A673 (cell line): ENCODE results near the gene TRMT10B. TPM values are rescaled to one million over a fixed set of nuclear protein-coding genes. Genes with fewer than 3 reads are reported as not detected.

Source experiments
- BruUV-seq: library from RNA; stranded (reverse); fragments of 400-500 nt; replicated peaks from 2 replicates; lab custom pipeline; 2021; lab: Mats Ljungman, UMichigan
- CTCF ChIA-PET: fragments of 300-600 bp; sonication (Branson Sonifier 250); formaldehyde crosslinking; loops from one replicate; lab custom pipeline; 2022; ENCODE audit warnings: antibody characterized with exemption; lab: Charles Lee
- POLR2A ChIA-PET: fragments of 300-600 bp; sonication (Branson Sonifier 250); formaldehyde crosslinking; loops from one replicate; lab custom pipeline; 2022; ENCODE audit warnings: antibody characterized with exemption; ENCODE audit not compliant: low non-redundant PET; lab: Charles Lee
- DNase-seq: peaks from one replicate; pipeline ENCODE4 v3.0.0-alpha.2; 2015; ENCODE audit warnings: low spot score
- H3K27ac ChIP-seq: fragments of 200-600 bp; sonication (generic); 2 replicates; pipeline ENCODE4 v1.5.1; 2016; ENCODE audit warnings: mixed run types, low read depth, mild to moderate bottlenecking, mixed read lengths, antibody characterized with exemption, low read length; ENCODE audit not compliant: poor library complexity, severe bottlenecking
- H3K27me3 ChIP-seq: fragments of 200-600 bp; sonication (generic); replicated peaks from 2 replicates; pipeline ENCODE4 v1.6.1; 2017; ENCODE audit warnings: mixed run types, low read depth, mild to moderate bottlenecking, mixed read lengths, antibody characterized with exemption, low read length; ENCODE audit not compliant: insufficient read depth, poor library complexity
- H3K36me3 ChIP-seq: fragments of 200-600 bp; sonication (generic); 2 replicates; pipeline ENCODE4 v1.6.1; 2016; ENCODE audit warnings: mixed run types, mild to moderate bottlenecking, mixed read lengths, antibody characterized with exemption, low read length; ENCODE audit not compliant: insufficient read depth, poor library complexity, severe bottlenecking
- H3K4me1 ChIP-seq: fragments of 200-600 bp; sonication (generic); 2 replicates; pipeline ENCODE4 v1.6.1; 2017; ENCODE audit warnings: mixed run types, mild to moderate bottlenecking, mixed read lengths, antibody characterized with exemption, low read length; ENCODE audit not compliant: insufficient read depth, poor library complexity, severe bottlenecking
- H3K4me3 ChIP-seq: fragments of 200-600 bp; sonication (generic); 2 replicates; pipeline ENCODE4 v1.5.1; 2016; ENCODE audit warnings: low read depth, mixed run types, mild to moderate bottlenecking, mixed read lengths, low read length; ENCODE audit not compliant: poor library complexity, severe bottlenecking
- H3K9me3 ChIP-seq: fragments of 200-600 bp; sonication (generic); 2 replicates; pipeline ENCODE4 v1.6.1; 2016; ENCODE audit warnings: mixed run types, low read depth, mild to moderate bottlenecking, mixed read lengths, antibody characterized with exemption, low read length; ENCODE audit not compliant: poor library complexity, severe bottlenecking
- CTCF ChIP-seq: fragments of 300-800, 200-600 bp; sonication (generic); conservative IDR thresholded peaks from 2 replicates; pipeline ENCODE4 v1.5.1; 2017; ENCODE audit warnings: low read depth, mild to moderate bottlenecking, antibody characterized with exemption, low read length, moderate library complexity, mixed read lengths
- EZH2 ChIP-seq: fragments of 200-600 bp; sonication (generic); IDR thresholded peaks from 2 replicates; pipeline ENCODE4 v1.6.1; 2017; ENCODE audit warnings: borderline replicate concordance, low read depth, mild to moderate bottlenecking, mixed read lengths, antibody characterized with exemption, low read length; ENCODE audit not compliant: poor library complexity, severe bottlenecking
- intact Hi-C: fragments of 100-400 bp; cut with micrococcal nuclease; formaldehyde crosslinking; loops from one replicate; pipeline ENCODE4 v1.10.0; 2022; ENCODE audit not compliant: unreplicated experiment
- total RNA-seq: library from RNA; stranded (reverse); gene quantifications from 2 replicates; pipeline ENCODE4 v1.2.3, GENCODE V29; 2021

Gene TRMT10B
- total RNA-seq, 1 experiment from 2014 or later: 7.8 TPM

GRCh38 chr9:37790096-37790495 lies 36.5 kb downstream of the TRMT10B start:
- ChIA-PET CTCF (no interaction called here), POLR2A (no interaction called here)
- no TSS peak for BruUV-seq
- DNase-seq: no peak
- no peak for TF ChIP-seq CTCF
- no peak for TF ChIP-seq EZH2
- intact Hi-C loops: no loop called here
- H3K4me3 ChIP-seq: no peak overlapping the region
- no peaks in the 10 kb centered on the region for H3K36me3 ChIP-seq
- no peaks in the 10 kb centered on the region for H3K27me3 ChIP-seq
- H3K27ac ChIP-seq: no peak overlapping the region
- H3K9me3 ChIP-seq: no peaks in the 10 kb centered on the region
- no peaks in the 10 kb centered on the region for H3K4me1 ChIP-seq

- Histone ChIP-seq H3K4me3 (no peak overlapping the region), H3K9me3 (no peaks in the 10 kb centered on the region), H3K36me3 (no peaks in the 10 kb centered on the region), H3K27me3 (no peaks in the 10 kb centered on the region), H3K4me1 (no peaks in the 10 kb centered on the region), H3K27ac (no peak overlapping the region)
- DNase-seq: no peak
- ChIA-PET POLR2A (no interaction called here), CTCF (no interaction called here)
- TF ChIP-seq CTCF: no peak
- TF ChIP-seq EZH2: no peak
- intact Hi-C loops: no loop called here
- no TSS peak for BruUV-seq
Observed at GRCh38 chr9:37792122-37792521, 38.5 kb downstream of the TRMT10B start.

GRCh38 chr9:37796232-37796631 lies 42.6 kb downstream of the TRMT10B start:
- no peak overlapping the region for H3K4me3 ChIP-seq
- no peak for DNase-seq
- BruUV-seq: no TSS peak
- ChIA-PET POLR2A (no interaction called here), CTCF (no interaction called here)
- H3K27me3 ChIP-seq: no peaks in the 10 kb centered on the region
- no peak overlapping the region for H3K27ac ChIP-seq
- no peaks in the 10 kb centered on the region for H3K9me3 ChIP-seq
- no peaks in the 10 kb centered on the region for H3K4me1 ChIP-seq
- H3K36me3 ChIP-seq: no peaks in the 10 kb centered on the region
- no peak for TF ChIP-seq EZH2
- TF ChIP-seq CTCF: no peak
- intact Hi-C loops: no loop called here
